Effector memory CD8-positive, alpha-beta T cell (primary cell): Measurements from ENCODE around the gene NKAIN2.

ENCODE experiments used
- ATAC-seq: fragments of 150-1000 bp; cut with Tn5 transposase; replicated peaks from 2 replicates; pipeline ENCODE4 v1.10.0; 2021; ENCODE audit warnings: mild to moderate bottlenecking, moderate library complexity
- DNase-seq, 3 experiments: peaks; one replicate each; pipeline ENCODE4 v3.0.0; 2021
- H3K27ac Mint-ChIP-seq, 2 donors: one replicate each; pipeline ENCODE4 v1.8.0; 2022; ENCODE audit warnings: mild to moderate bottlenecking in 2 of 2, mixed read lengths in 2 of 2, moderate library complexity in 2 of 2
- H3K27me3 Mint-ChIP-seq, 2 donors: one replicate each; pipeline ENCODE4 v1.8.0; 2022; ENCODE audit warnings: mixed read lengths in 2 of 2
- H3K36me3 Mint-ChIP-seq: one replicate; pipeline ENCODE4 v1.8.0; 2022; ENCODE audit warnings: mild to moderate bottlenecking, moderate library complexity, mixed read lengths; ENCODE audit not compliant: insufficient read depth
- H3K4me1 Mint-ChIP-seq, 2 donors: one replicate each; pipeline ENCODE4 v1.8.0; 2022; ENCODE audit warnings: low read depth in 2 of 2, mixed read lengths in 2 of 2
- H3K4me3 Mint-ChIP-seq, 2 donors: one replicate each; pipeline ENCODE4 v1.8.0; 2022; ENCODE audit warnings: mild to moderate bottlenecking in 2 of 2, mixed read lengths in 2 of 2, moderate library complexity in 2 of 2
- H3K9me3 Mint-ChIP-seq, 2 donors: one replicate each; pipeline ENCODE4 v1.8.0; 2022; ENCODE audit warnings: mixed read lengths in 2 of 2

NKAIN2 gene

GRCh38 chr6:124772733-124773319, 969.2 kb downstream of the NKAIN2 start:
- H3K9me3 Mint-ChIP-seq = peaks cover 0 to under 1% of the 10 kb centered on the region in 2 donors
- no peaks in the 10 kb centered on the region for H3K27me3 Mint-ChIP-seq
- H3K27ac Mint-ChIP-seq = no peak overlapping the region
- no peak overlapping the region for H3K4me3 Mint-ChIP-seq
- H3K4me1 Mint-ChIP-seq = no peaks in the 10 kb centered on the region
- no peaks in the 10 kb centered on the region for H3K36me3 Mint-ChIP-seq
- ATAC-seq (no peak), DNase-seq (no peak)

GRCh38 chr6:124775121-124775520, 971.5 kb downstream of the NKAIN2 start:
- DNase-seq = no peak
- Mint-ChIP-seq H3K27ac (no peak overlapping the region), H3K36me3 (no peaks in the 10 kb centered on the region), H3K4me1 (no peaks in the 10 kb centered on the region), H3K9me3 (peaks cover 0 to 2% of the 10 kb centered on the region in 2 donors), H3K4me3 (no peak overlapping the region), H3K27me3 (no peaks in the 10 kb centered on the region)
- ATAC-seq = no peak

GRCh38 chr6:124777863-124778262, 974.2 kb downstream of the NKAIN2 start:
- H3K4me1 Mint-ChIP-seq = no peaks in the 10 kb centered on the region
- H3K36me3 Mint-ChIP-seq = no peaks in the 10 kb centered on the region
- no peak overlapping the region for H3K27ac Mint-ChIP-seq
- no peak overlapping the region for H3K4me3 Mint-ChIP-seq
- H3K9me3 Mint-ChIP-seq = peaks cover 0 to 2% of the 10 kb centered on the region in 2 donors
- no peaks in the 10 kb centered on the region for H3K27me3 Mint-ChIP-seq
- ATAC-seq (no peak), DNase-seq (no peak)

- DNase-seq (no peak), ATAC-seq (no peak)
- H3K4me3 Mint-ChIP-seq = no peak overlapping the region
- peaks cover 0 to 3% of the 10 kb centered on the region in 2 donors for H3K9me3 Mint-ChIP-seq
- H3K36me3 Mint-ChIP-seq = no peaks in the 10 kb centered on the region
- no peaks in the 10 kb centered on the region for H3K4me1 Mint-ChIP-seq
- no peaks in the 10 kb centered on the region for H3K27me3 Mint-ChIP-seq
- H3K27ac Mint-ChIP-seq = no peak overlapping the region
Measured at GRCh38 chr6:124780623-124781022, 977.0 kb downstream of the NKAIN2 start.

- H3K27me3 Mint-ChIP-seq = no peaks in the 10 kb centered on the region
- H3K4me3 Mint-ChIP-seq = no peak overlapping the region
- no peaks in the 10 kb centered on the region for H3K4me1 Mint-ChIP-seq
- no peak for ATAC-seq
- no peak overlapping the region for H3K27ac Mint-ChIP-seq
- peaks cover 0 to 4% of the 10 kb centered on the region in 2 donors for H3K9me3 Mint-ChIP-seq
- no peaks in the 10 kb centered on the region for H3K36me3 Mint-ChIP-seq
- DNase-seq = no peak
Measured at GRCh38 chr6:124783344-124783743, 979.7 kb downstream of the NKAIN2 start.

- H3K27me3 Mint-ChIP-seq = no peaks in the 10 kb centered on the region
- no peaks in the 10 kb centered on the region for H3K4me1 Mint-ChIP-seq
- H3K36me3 Mint-ChIP-seq = no peaks in the 10 kb centered on the region
- DNase-seq (no peak), ATAC-seq (no peak)
- no peak overlapping the region for H3K27ac Mint-ChIP-seq
- no peak overlapping the region for H3K4me3 Mint-ChIP-seq
- peaks cover 0 to 4% of the 10 kb centered on the region in 2 donors for H3K9me3 Mint-ChIP-seq
Measured at GRCh38 chr6:124791156-124791555, 987.5 kb downstream of the NKAIN2 start.

- Mint-ChIP-seq H3K27me3 (no peaks in the 10 kb centered on the region), H3K27ac (no peak overlapping the region), H3K36me3 (no peaks in the 10 kb centered on the region), H3K9me3 (peaks cover 0 to 4% of the 10 kb centered on the region in 2 donors), H3K4me3 (no peak overlapping the region), H3K4me1 (no peaks in the 10 kb centered on the region)
- ATAC-seq = no peak
- no peak for DNase-seq
Measured at GRCh38 chr6:124792386-124792785, 988.7 kb downstream of the NKAIN2 start.

- Mint-ChIP-seq H3K27me3 (no peaks in the 10 kb centered on the region), H3K27ac (no peak overlapping the region), H3K9me3 (peaks cover 0 to 2% of the 10 kb centered on the region in 2 donors), H3K4me3 (no peak overlapping the region), H3K36me3 (no peaks in the 10 kb centered on the region), H3K4me1 (no peaks in the 10 kb centered on the region)
- ATAC-seq = no peak
- DNase-seq = no peak
Measured at GRCh38 chr6:124793398-124793797, 989.7 kb downstream of the NKAIN2 start.

GRCh38 chr6:124795643-124796463, 992.2 kb downstream of the NKAIN2 start:
- Mint-ChIP-seq H3K27ac (no peak overlapping the region), H3K27me3 (no peaks in the 10 kb centered on the region), H3K36me3 (no peaks in the 10 kb centered on the region), H3K9me3 (peaks cover 0 to 2% of the 10 kb centered on the region in 2 donors), H3K4me1 (no peaks in the 10 kb centered on the region), H3K4me3 (no peak overlapping the region)
- DNase-seq (no peak), ATAC-seq (no peak)

GRCh38 chr6:124796464-124796970, 992.9 kb downstream of the NKAIN2 start:
- Mint-ChIP-seq H3K4me1 (no peaks in the 10 kb centered on the region), H3K27me3 (no peaks in the 10 kb centered on the region)

GRCh38 chr6:124797224-124797623, 993.6 kb downstream of the NKAIN2 start:
- no peak for ATAC-seq
- Mint-ChIP-seq H3K4me1 (no peaks in the 10 kb centered on the region), H3K9me3 (peaks cover 0 to 2% of the 10 kb centered on the region in 2 donors), H3K36me3 (peaks cover 3% of the 10 kb centered on the region), H3K27me3 (no peaks in the 10 kb centered on the region), H3K27ac (no peak overlapping the region), H3K4me3 (no peak overlapping the region)
- DNase-seq = no peak

More at GRCh38 chr6:124796464-124796970, 992.9 kb downstream of the NKAIN2 start:
- no peak for DNase-seq
- Mint-ChIP-seq H3K27ac (no peak overlapping the region), H3K4me3 (no peak overlapping the region), H3K36me3 (peaks cover 2% of the 10 kb centered on the region), H3K9me3 (peaks cover 0 to 2% of the 10 kb centered on the region in 2 donors)
- ATAC-seq = no peak

- H3K4me3 Mint-ChIP-seq = no peak overlapping the region
- no peaks in the 10 kb centered on the region for H3K4me1 Mint-ChIP-seq
- H3K27me3 Mint-ChIP-seq = no peaks in the 10 kb centered on the region
- no peak overlapping the region for H3K27ac Mint-ChIP-seq
- H3K9me3 Mint-ChIP-seq = no peaks in the 10 kb centered on the region
- DNase-seq (no peak), ATAC-seq (no peak)
- peaks cover 3% of the 10 kb centered on the region for H3K36me3 Mint-ChIP-seq
Measured at GRCh38 chr6:124798942-124799496, 995.4 kb downstream of the NKAIN2 start.

- DNase-seq (no peak), ATAC-seq (no peak)
- H3K36me3 Mint-ChIP-seq = peaks cover 3% of the 10 kb centered on the region
- no peaks in the 10 kb centered on the region for H3K4me1 Mint-ChIP-seq
- no peak overlapping the region for H3K4me3 Mint-ChIP-seq
- no peaks in the 10 kb centered on the region for H3K27me3 Mint-ChIP-seq
- H3K9me3 Mint-ChIP-seq = no peaks in the 10 kb centered on the region
- no peak overlapping the region for H3K27ac Mint-ChIP-seq
Measured at GRCh38 chr6:124799638-124800037, 996.0 kb downstream of the NKAIN2 start.

GRCh38 chr6:124800222-124800621, 996.6 kb downstream of the NKAIN2 start:
- no peaks in the 10 kb centered on the region for H3K9me3 Mint-ChIP-seq
- H3K4me1 Mint-ChIP-seq = no peaks in the 10 kb centered on the region
- no peak overlapping the region for H3K27ac Mint-ChIP-seq
- no peaks in the 10 kb centered on the region for H3K27me3 Mint-ChIP-seq
- no peak for DNase-seq
- no peak for ATAC-seq
- H3K4me3 Mint-ChIP-seq = no peak overlapping the region
- H3K36me3 Mint-ChIP-seq = peaks cover 3% of the 10 kb centered on the region
